Esophagus (tissue), 2 donors: ENCODE measurements around the gene COG1. TPM values are rescaled to one million over a fixed set of nuclear protein-coding genes. Genes with fewer than 3 reads are reported as not detected.

ENCODE experiments used
- H3K27ac ChIP-seq, 2 donors: one replicate each; pipeline ENCODE4 v1.5.1; 2013; ENCODE audit warnings: low read depth in 2 of 2, mild to moderate bottlenecking in 2 of 2, inconsistent platforms in 1 of 2, low read length in 1 of 2, moderate library complexity in 1 of 2
- H3K27me3 ChIP-seq, 2 donors: one replicate each; pipeline ENCODE4 v1.6.1; 2013; ENCODE audit warnings: low read length in 2 of 2, control low read depth in 1 of 2, mild to moderate bottlenecking in 1 of 2; ENCODE audit not compliant: insufficient read depth in 2 of 2, control insufficient read depth in 1 of 2
- H3K36me3 ChIP-seq, 2 donors: one replicate each; pipeline ENCODE4 v1.6.1; 2013; ENCODE audit warnings: low read length in 1 of 2; ENCODE audit not compliant: control insufficient read depth in 2 of 2, insufficient read depth in 2 of 2
- H3K4me1 ChIP-seq, 2 donors: one replicate each; pipeline ENCODE4 v1.6.1; 2013; ENCODE audit warnings: low read length in 1 of 2; ENCODE audit not compliant: control insufficient read depth in 2 of 2, insufficient read depth in 2 of 2
- H3K4me3 ChIP-seq, 2 donors: one replicate each; pipeline ENCODE4 v1.5.1; 2013; ENCODE audit warnings: low read length in 2 of 2, mild to moderate bottlenecking in 2 of 2, low read depth in 1 of 2, moderate library complexity in 1 of 2
- H3K9me3 ChIP-seq, 2 donors: one replicate each; pipeline ENCODE4 v1.6.1; 2013; ENCODE audit warnings: mild to moderate bottlenecking in 2 of 2, low read depth in 1 of 2, low read length in 1 of 2, moderate library complexity in 1 of 2; ENCODE audit not compliant: control insufficient read depth in 2 of 2, insufficient read depth in 1 of 2
- WGBS, 2 donors: extraction: QIAGEN DNeasy Blood & Tissue Kit; methylation state at CpG; one replicate each; pipeline ENCODE4 v1.1.7; 2013; 5-methylcytosine and 5-hydroxymethylcytosine counted together
- polyA plus RNA-seq, 2 donors: library from polyadenylated mRNA; stranded (reverse); fragments of 200-250 nt; gene quantifications; one replicate each; pipeline ENCODE4 v1.2.3, GENCODE V29; 2013
- donor health status: healthy with polysubstance abuse.
- donor health status: Bipolar disorder and iron deficiency.

The COG1 gene
- polyA plus RNA-seq, 2 donors, result 11.0 to 13.0 TPM

DNA sequence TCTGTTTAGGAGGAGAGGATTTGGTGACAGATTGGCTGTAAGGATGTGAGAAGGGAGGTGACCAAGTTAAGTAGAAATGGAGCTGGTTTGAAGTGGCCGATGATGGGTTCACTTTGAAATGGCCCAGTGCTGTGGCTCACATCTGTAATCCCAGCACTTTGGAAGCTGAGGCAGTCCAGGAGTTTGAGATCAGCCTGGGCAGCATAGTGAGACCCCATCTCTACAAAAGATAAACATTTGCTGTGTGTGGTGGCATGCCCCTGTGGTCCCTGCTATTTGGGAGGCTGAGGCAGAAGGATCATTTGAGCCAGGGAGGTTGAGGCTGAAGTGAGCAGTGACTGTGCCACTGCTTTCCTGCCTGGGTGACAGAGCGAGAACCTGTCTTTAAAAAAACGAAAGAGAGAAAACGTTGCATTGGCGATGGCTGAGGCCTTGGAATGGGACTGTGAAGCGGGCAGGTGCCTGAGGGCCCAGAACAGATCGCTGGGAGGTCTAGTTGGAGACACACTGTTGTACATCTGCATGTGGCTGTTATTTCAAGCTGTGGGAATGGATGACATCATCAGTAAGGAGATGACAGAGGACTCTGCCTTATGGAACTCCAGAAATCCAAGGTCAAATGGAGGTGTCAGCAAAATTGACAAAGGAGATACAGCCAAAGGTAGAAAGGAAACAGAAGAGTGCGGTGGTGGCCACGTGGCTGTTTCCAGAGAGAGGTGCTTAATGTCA lies 5.5 kb downstream of the COG1 start:
- H3K36me3 ChIP-seq, result peaks cover 21 to 43% of the 10 kb centered on the region in 2 donors
- peaks cover 0 to 2% of the 10 kb centered on the region in 2 donors for H3K4me1 ChIP-seq
- no peaks in the 10 kb centered on the region for H3K27me3 ChIP-seq
- no peak overlapping the region for H3K27ac ChIP-seq
- H3K4me3 ChIP-seq, result no peak overlapping the region
- H3K9me3 ChIP-seq, result no peaks in the 10 kb centered on the region
- WGBS, 2 donors, result 88 to 90% methylated on average over 9 of the region's 9 CpGs

DNA sequence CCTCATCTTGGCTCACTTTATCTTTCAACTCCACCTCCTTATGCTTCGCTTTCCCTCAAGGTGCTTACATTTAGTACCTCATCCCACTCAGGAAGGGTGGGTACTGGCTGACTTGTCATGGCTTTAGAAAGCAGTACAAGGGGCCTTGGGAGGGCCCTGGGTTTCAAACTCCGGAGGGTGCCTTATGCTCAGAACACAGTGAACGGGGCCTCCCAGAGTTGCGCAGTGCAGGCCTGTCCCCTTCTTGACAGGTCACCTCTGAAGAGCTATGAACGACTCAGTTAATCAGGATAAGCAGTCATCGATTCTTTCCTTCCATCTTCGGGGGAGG lies 6.0 kb downstream of the COG1 start:
- 93 to 97% methylated on average over 7 of the region's 7 CpGs for WGBS, 2 donors
- peaks cover 0 to 2% of the 10 kb centered on the region in 2 donors for H3K4me1 ChIP-seq
- H3K9me3 ChIP-seq, result no peaks in the 10 kb centered on the region
- peaks cover 21 to 44% of the 10 kb centered on the region in 2 donors for H3K36me3 ChIP-seq
- H3K4me3 ChIP-seq, result no peak overlapping the region
- H3K27me3 ChIP-seq, result no peaks in the 10 kb centered on the region
- H3K27ac ChIP-seq, result no peak overlapping the region

DNA sequence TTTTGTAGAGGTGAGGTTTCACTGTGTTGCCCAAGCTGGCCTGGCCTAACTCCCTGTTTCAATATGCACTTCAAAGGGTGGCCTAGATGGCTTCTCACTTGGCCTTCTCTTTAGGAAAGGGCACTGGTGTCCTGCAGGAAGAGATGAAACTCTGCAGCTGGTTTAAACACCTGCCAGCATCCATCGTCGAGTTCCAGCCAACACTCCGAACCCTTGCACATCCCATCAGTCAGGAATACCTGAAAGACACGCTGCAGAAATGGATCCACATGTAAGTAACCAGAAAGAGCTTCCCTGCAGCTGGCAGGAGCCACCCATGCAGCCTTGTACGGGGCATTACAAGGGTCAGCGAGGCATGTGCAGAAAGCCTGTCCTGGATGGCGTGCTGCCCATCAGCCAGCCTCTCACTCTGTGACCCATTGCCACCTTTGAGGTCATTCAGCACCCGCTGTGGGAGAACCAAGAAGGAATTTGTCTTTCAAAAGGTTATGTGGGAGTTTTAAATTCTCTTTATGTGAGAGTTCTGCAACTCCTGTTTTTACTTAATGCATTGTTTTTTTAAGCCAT lies 7.0 kb downstream of the COG1 start:
- WGBS, 2 donors, result 93 to 94% methylated on average over 8 of the region's 8 CpGs
- peaks cover 21 to 48% of the 10 kb centered on the region in 2 donors for H3K36me3 ChIP-seq
- no peaks in the 10 kb centered on the region for H3K27me3 ChIP-seq
- H3K9me3 ChIP-seq, result no peaks in the 10 kb centered on the region
- no peak overlapping the region for H3K27ac ChIP-seq
- H3K4me3 ChIP-seq, result no peak overlapping the region
- no peaks in the 10 kb centered on the region for H3K4me1 ChIP-seq

GRCh38 chr17:73200476-73200875 lies 7.6 kb downstream of the COG1 start:
- no peaks in the 10 kb centered on the region for H3K4me1 ChIP-seq
- no peak overlapping the region for H3K4me3 ChIP-seq
- no peaks in the 10 kb centered on the region for H3K9me3 ChIP-seq
- WGBS, 2 donors, result 91 to 92% methylated on average over 10 of the region's 10 CpGs
- H3K27me3 ChIP-seq, result no peaks in the 10 kb centered on the region
- H3K27ac ChIP-seq, result no peak overlapping the region
- peaks cover 21 to 51% of the 10 kb centered on the region in 2 donors for H3K36me3 ChIP-seq

DNA sequence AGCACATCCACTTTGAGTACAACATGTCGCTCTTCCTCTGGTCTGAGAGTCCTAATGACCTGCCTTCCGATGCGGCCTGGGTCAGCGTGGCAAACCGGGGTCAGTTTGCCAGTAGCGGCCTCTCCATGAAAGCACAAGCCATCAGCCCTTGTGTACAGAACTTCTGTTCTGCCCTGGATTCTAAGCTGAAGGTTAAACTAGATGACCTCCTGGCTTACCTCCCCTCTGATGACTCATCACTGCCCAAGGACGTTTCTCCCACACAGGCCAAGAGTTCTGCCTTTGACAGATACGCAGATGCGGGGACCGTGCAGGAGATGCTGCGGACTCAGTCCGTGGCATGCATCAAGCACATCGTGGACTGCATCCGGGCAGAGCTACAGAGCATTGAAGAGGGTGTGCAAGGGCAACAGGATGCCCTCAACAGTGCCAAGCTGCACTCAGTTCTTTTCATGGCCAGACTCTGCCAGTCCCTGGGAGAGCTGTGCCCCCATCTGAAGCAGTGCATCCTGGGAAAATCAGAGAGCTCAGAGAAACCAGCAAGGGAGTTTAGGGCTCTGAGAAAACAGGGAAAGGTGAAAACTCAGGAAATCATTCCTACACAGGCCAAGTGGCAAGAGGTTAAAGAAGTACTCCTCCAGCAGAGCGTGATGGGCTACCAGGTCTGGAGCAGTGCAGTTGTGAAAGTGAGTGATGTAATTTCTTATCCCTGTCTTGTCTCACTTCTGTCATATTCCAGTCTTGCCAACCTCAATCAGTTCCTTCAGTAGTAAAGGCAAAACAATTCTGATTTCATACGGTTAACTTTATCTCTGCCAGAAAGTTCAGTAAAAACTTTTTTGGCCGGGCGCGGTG lies 8.6 kb downstream of the COG1 start:
- H3K27me3 ChIP-seq, result no peaks in the 10 kb centered on the region
- H3K27ac ChIP-seq, result no peak overlapping the region
- WGBS, 2 donors, result 79 to 87% methylated on average over 19 of the region's 19 CpGs
- H3K4me3 ChIP-seq, result no peak overlapping the region
- no peaks in the 10 kb centered on the region for H3K9me3 ChIP-seq
- peaks cover 21 to 57% of the 10 kb centered on the region in 2 donors for H3K36me3 ChIP-seq
- no peaks in the 10 kb centered on the region for H3K4me1 ChIP-seq

- H3K4me3 ChIP-seq, result no peak overlapping the region
- peaks cover 0 to 4% of the 10 kb centered on the region in 2 donors for H3K4me1 ChIP-seq
- 33 to 34% methylated on average over 8 of the region's 8 CpGs for WGBS, 2 donors
- no peaks in the 10 kb centered on the region for H3K9me3 ChIP-seq
- H3K27ac ChIP-seq, result no peak overlapping the region
- H3K27me3 ChIP-seq, result no peaks in the 10 kb centered on the region
- H3K36me3 ChIP-seq, result peaks cover 12 to 52% of the 10 kb centered on the region in 2 donors
Observed at GRCh38 chr17:73203135-73203787, 10.4 kb downstream of the COG1 start.

GRCh38 chr17:73203788-73204479 lies 11.1 kb downstream of the COG1 start:
- H3K36me3 ChIP-seq, result peaks cover 5 to 45% of the 10 kb centered on the region in 2 donors
- WGBS, 2 donors, result 68 to 74% methylated on average over 10 of the region's 10 CpGs

GRCh38 chr17:73205459-73205961 lies 12.7 kb downstream of the COG1 start:
- Histone ChIP-seq H3K4me3 (no peak overlapping the region), H3K9me3 (no peaks in the 10 kb centered on the region), H3K27me3 (no peaks in the 10 kb centered on the region), H3K36me3 (peaks cover 9 to 38% of the 10 kb centered on the region in 2 donors), H3K27ac (no peak overlapping the region), H3K4me1 (peaks cover 0 to 7% of the 10 kb centered on the region in 2 donors)
- WGBS, 2 donors, result 85 to 88% methylated on average over 10 of the region's 10 CpGs

More at GRCh38 chr17:73203788-73204479, 11.1 kb downstream of the COG1 start:
- Histone ChIP-seq H3K27me3 (no peaks in the 10 kb centered on the region), H3K4me1 (peaks cover 0 to 4% of the 10 kb centered on the region in 2 donors), H3K9me3 (no peaks in the 10 kb centered on the region), H3K4me3 (no peak overlapping the region), H3K27ac (no peak overlapping the region)
